Fibroblast of skin of right biceps (primary cell): ENCODE data around the gene C1QTNF2.
"Not testable (repeated sequence)": the region's sequence is repeated elsewhere in the genome, so short reads cannot be mapped to it uniquely, and the experiment has no call there.

Experiments
- DNase-seq: peaks from one replicate; pipeline ENCODE4 v3.0.0-alpha.2; 2013

The C1QTNF2 gene

GRCh38 chr5:160340513-160340912 lies 29.9 kb downstream of the C1QTNF2 start:
- DNase-seq: not testable (repeated sequence)

- DNase-seq: peak; percentile 44
Observed at GRCh38 chr5:160339406-160340130, 30.9 kb downstream of the C1QTNF2 start.

GRCh38 chr5:160334716-160335115 lies 35.7 kb downstream of the C1QTNF2 start:
- not testable (repeated sequence) for DNase-seq

- DNase-seq: peak; percentile 42
Observed at GRCh38 chr5:160333721-160334120, 36.7 kb downstream of the C1QTNF2 start.

- DNase-seq: no peak
Observed at GRCh38 chr5:160330212-160330611, 40.2 kb downstream of the C1QTNF2 start.

GRCh38 chr5:160327818-160328217 lies 42.6 kb downstream of the C1QTNF2 start:
- no peak for DNase-seq

GRCh38 chr5:160326981-160327380 lies 43.4 kb downstream of the C1QTNF2 start:
- no peak for DNase-seq

- DNase-seq: no peak
Observed at GRCh38 chr5:160325716-160326115, 44.7 kb downstream of the C1QTNF2 start.

- no peak for DNase-seq
Observed at GRCh38 chr5:160324886-160325285, 45.5 kb downstream of the C1QTNF2 start.

GRCh38 chr5:160318409-160318808 lies 52.0 kb downstream of the C1QTNF2 start:
- DNase-seq: no peak

- DNase-seq: no peak
Observed at GRCh38 chr5:160317434-160317833, 53.0 kb downstream of the C1QTNF2 start.

- peak; percentile 15 for DNase-seq
Observed at GRCh38 chr5:160315968-160316367, 54.5 kb downstream of the C1QTNF2 start.

GRCh38 chr5:160312960-160313727 lies 57.3 kb downstream of the C1QTNF2 start:
- no peak for DNase-seq

- DNase-seq: peak; percentile 62
Observed at GRCh38 chr5:160312134-160312959, 58.1 kb downstream of the C1QTNF2 start, which contains the start of gene CCNJL. TSS of gene CCNJL (minus strand) at chr5:160312564. CDS start at chr5:160311923, 641 bp downstream.

- DNase-seq: no peak
Observed at GRCh38 chr5:160311491-160312133, 58.8 kb downstream of the C1QTNF2 start.

- DNase-seq: no peak
Observed at GRCh38 chr5:160310552-160311295, 59.7 kb downstream of the C1QTNF2 start.

- no peak for DNase-seq
Observed at GRCh38 chr5:160310140-160310539, 60.3 kb downstream of the C1QTNF2 start.

- no peak for DNase-seq
Observed at GRCh38 chr5:160306696-160307095, 63.7 kb downstream of the C1QTNF2 start.

GRCh38 chr5:160305319-160305718 lies 65.1 kb downstream of the C1QTNF2 start:
- DNase-seq: no peak

- DNase-seq: no peak
Observed at GRCh38 chr5:160303690-160304089, 66.7 kb downstream of the C1QTNF2 start.

- DNase-seq: no peak
Observed at GRCh38 chr5:160298189-160298588, 72.2 kb downstream of the C1QTNF2 start.

- DNase-seq: no peak
Observed at GRCh38 chr5:160297776-160298175, 72.7 kb downstream of the C1QTNF2 start.
